Islet of Langerhans (tissue), 1 donor: Measurements from ENCODE around the gene RCVRN.

ENCODE experiments used
- FAIRE-seq: peaks from one replicate; lab custom pipeline; 2011; peaks lifted over from hg19 to GRCh38; lab: Jason Lieb, UNC

RCVRN gene

GRCh38 chr17:9905078-9905415, at the start of gene RCVRN:
RCVRN (minus strand) TSS chr17:9905271; CDS start chr17:9905180, 91 bp downstream.
- no peak for FAIRE-seq

GRCh38 chr17:9953492-9953891, 48.4 kb upstream of the RCVRN start:
- no peak for FAIRE-seq

- no peak for FAIRE-seq
These were observed 46.7 kb upstream of the RCVRN start for GRCh38 chr17:9951803-9952202.

GRCh38 chr17:9948928-9949327, 43.9 kb upstream of the RCVRN start:
- FAIRE-seq = no peak

- no peak for FAIRE-seq
These were observed 39.6 kb upstream of the RCVRN start for GRCh38 chr17:9944704-9945103.

GRCh38 chr17:9943343-9943742, 38.3 kb upstream of the RCVRN start:
- FAIRE-seq = no peak

- no peak for FAIRE-seq
These were observed 37.8 kb upstream of the RCVRN start for GRCh38 chr17:9942885-9943284.

GRCh38 chr17:9941305-9941704, 36.2 kb upstream of the RCVRN start:
- FAIRE-seq = no peak

- no peak for FAIRE-seq
These were observed 35.8 kb upstream of the RCVRN start for GRCh38 chr17:9940841-9941240.

GRCh38 chr17:9938764-9939163, 33.7 kb upstream of the RCVRN start:
- FAIRE-seq = no peak

GRCh38 chr17:9937901-9938300, 32.8 kb upstream of the RCVRN start:
- FAIRE-seq = no peak

- FAIRE-seq = no peak
These were observed 32.2 kb upstream of the RCVRN start for GRCh38 chr17:9937241-9937761.

- FAIRE-seq = no peak
These were observed 31.0 kb upstream of the RCVRN start for GRCh38 chr17:9936095-9936494.

- FAIRE-seq = no peak
These were observed 30.3 kb upstream of the RCVRN start for GRCh38 chr17:9935408-9935807.

- FAIRE-seq = no peak
These were observed 29.3 kb upstream of the RCVRN start for GRCh38 chr17:9934331-9934730.

- no peak for FAIRE-seq
These were observed 27.4 kb upstream of the RCVRN start for GRCh38 chr17:9932491-9932890.

- no peak for FAIRE-seq
These were observed 26.2 kb upstream of the RCVRN start for GRCh38 chr17:9931144-9931741.

- no peak for FAIRE-seq
These were observed 24.8 kb upstream of the RCVRN start for GRCh38 chr17:9929871-9930270.

- no peak for FAIRE-seq
These were observed 23.7 kb upstream of the RCVRN start for GRCh38 chr17:9928601-9929333.

GRCh38 chr17:9926150-9926804, 21.2 kb upstream of the RCVRN start:
- FAIRE-seq = no peak

GRCh38 chr17:9925457-9925856, 20.4 kb upstream of the RCVRN start:
- no peak for FAIRE-seq

GRCh38 chr17:9924735-9925191, 19.7 kb upstream of the RCVRN start:
- FAIRE-seq = peak; percentile 95
